ENCODE data around the gene RPTOR.
"Not testable (repeated sequence)": the region's sequence is repeated elsewhere in the genome, so short reads cannot be mapped to it uniquely, and the experiment has no call there.

Gene RPTOR

DNA sequence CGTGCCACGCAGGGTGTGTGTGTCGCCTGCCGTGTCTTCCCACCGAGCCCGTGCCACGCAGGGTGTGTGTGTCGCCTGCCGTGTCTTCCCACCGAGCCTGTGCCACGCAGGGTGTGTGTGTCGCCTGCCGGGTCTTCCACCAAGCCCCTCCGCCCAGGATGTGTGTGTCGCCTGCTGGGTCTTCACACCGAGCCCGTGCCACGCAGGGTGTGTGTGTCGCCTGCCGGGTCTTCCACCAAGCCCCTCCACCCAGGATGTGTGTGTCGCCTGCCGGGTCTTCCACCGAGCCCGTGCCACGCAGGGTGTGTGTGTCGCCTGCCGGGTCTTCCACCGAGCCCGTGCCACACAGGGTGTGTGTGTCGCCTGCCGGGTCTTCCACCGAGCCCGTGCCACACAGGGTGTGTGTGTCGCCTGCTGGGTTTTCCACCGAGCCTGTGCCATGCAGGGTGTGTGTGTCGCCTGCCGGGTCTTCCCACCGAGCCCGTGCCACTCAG, 331.9 kb downstream of the RPTOR start:
- not testable (repeated sequence) for H3K27ac ChIP-seq (ENCODE audit: low read length); H3K9me3 ChIP-seq (ENCODE audit: control insufficient read depth in 1 of 2, low read length in 2 of 2); H3K4me3 ChIP-seq (ENCODE audit: low read depth in 1 of 2, low read length in 2 of 2); H3K27me3 ChIP-seq (ENCODE audit: low read depth, low read length); H3K4me1 ChIP-seq (ENCODE audit: control insufficient read depth in 1 of 2, insufficient read depth in 2 of 2, low read length in 2 of 2)
- H3K36me3 ChIP-seq (ENCODE audit: control insufficient read depth in 1 of 2, insufficient read depth in 2 of 2, low read length in 2 of 2) = peaks cover 8 to 25% of the 10 kb centered on the region in 2 donors

DNA sequence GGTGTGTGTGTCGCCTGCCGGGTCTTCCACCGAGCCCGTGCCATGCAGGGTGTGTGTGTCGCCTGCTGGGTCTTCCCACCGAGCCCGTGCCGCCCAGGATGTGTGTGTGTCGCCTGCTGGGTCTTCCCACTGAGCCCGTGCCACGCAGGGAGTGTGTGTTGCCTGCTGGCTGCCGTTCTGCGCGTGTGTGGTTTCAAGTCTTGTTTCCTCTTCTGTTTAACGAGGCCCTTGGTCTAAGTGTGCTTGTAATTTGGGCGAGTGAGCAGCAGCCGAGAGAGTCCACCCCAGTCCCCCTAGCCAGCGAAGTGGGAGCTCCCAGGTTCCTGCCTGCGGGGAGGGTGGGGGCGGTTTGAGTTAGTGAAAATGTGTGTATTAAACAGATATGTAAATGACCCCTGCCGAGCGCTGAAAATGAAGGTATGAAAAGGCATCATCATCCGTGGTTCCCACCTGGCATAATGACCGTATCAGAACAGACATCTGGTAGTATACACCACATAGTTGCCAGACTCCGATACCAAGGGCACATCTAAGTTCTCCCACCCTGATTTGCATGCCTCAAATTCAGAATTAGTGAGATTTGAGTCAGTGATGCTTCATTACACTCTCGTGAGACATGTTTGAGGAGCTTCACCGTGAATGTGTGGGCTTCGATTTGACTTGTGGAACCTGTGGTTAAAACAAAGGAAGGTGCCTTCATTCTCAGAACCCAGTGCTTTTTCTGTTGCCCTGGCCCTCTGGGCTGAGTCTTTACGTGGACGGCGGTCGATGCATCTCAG, 332.5 kb downstream of the RPTOR start:
- peaks cover 0 to 7% of the 10 kb centered on the region in 2 donors for H3K4me1 ChIP-seq (ENCODE audit: control insufficient read depth in 1 of 2, insufficient read depth in 2 of 2, low read length in 2 of 2)
- no peaks in the 10 kb centered on the region for H3K27me3 ChIP-seq (ENCODE audit: low read depth, low read length)
- H3K27ac ChIP-seq (ENCODE audit: low read length) = no peak overlapping the region
- H3K9me3 ChIP-seq (ENCODE audit: control insufficient read depth in 1 of 2, low read length in 2 of 2) = no peaks in the 10 kb centered on the region
- H3K4me3 ChIP-seq (ENCODE audit: low read depth in 1 of 2, low read length in 2 of 2) = no peak overlapping the region
- peaks cover 8 to 29% of the 10 kb centered on the region in 2 donors for H3K36me3 ChIP-seq (ENCODE audit: control insufficient read depth in 1 of 2, insufficient read depth in 2 of 2, low read length in 2 of 2)

DNA sequence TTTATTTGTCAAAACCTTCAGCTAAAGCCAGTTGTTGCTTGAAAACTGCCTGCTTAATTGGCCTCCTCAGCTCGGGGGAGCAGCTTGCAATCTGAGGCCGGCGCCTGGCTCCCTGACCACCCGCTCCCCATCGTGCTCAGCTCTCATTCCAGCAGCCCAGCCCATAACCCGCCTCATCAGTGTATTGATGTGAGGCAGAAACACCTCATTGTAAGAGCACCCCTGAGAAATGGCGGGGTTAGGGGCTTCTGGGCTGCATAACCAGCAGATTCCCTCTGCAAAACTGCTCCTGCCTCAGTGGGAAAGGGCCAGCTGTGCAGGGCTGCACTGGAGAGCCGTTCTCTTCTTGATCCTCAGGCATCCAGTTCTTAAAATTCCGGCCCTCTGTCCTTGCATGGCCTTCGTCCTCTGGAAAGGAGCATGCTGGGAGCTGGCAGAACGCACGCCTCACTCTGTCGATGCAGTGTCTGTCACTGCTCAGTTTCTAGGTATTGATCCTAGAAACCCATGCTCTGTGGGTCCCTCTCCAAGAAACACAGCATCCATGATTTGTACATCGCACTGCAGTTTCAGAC, 333.2 kb downstream of the RPTOR start:
- Histone ChIP-seq H3K27me3 (ENCODE audit: low read depth, low read length) (no peaks in the 10 kb centered on the region), H3K4me3 (ENCODE audit: low read depth in 1 of 2, low read length in 2 of 2) (no peak overlapping the region), H3K36me3 (ENCODE audit: control insufficient read depth in 1 of 2, insufficient read depth in 2 of 2, low read length in 2 of 2) (peaks cover 8 to 35% of the 10 kb centered on the region in 2 donors), H3K9me3 (ENCODE audit: control insufficient read depth in 1 of 2, low read length in 2 of 2) (no peaks in the 10 kb centered on the region), H3K4me1 (ENCODE audit: control insufficient read depth in 1 of 2, insufficient read depth in 2 of 2, low read length in 2 of 2) (peaks cover 0 to 4% of the 10 kb centered on the region in 2 donors), H3K27ac (ENCODE audit: low read length) (no peak overlapping the region)

DNA sequence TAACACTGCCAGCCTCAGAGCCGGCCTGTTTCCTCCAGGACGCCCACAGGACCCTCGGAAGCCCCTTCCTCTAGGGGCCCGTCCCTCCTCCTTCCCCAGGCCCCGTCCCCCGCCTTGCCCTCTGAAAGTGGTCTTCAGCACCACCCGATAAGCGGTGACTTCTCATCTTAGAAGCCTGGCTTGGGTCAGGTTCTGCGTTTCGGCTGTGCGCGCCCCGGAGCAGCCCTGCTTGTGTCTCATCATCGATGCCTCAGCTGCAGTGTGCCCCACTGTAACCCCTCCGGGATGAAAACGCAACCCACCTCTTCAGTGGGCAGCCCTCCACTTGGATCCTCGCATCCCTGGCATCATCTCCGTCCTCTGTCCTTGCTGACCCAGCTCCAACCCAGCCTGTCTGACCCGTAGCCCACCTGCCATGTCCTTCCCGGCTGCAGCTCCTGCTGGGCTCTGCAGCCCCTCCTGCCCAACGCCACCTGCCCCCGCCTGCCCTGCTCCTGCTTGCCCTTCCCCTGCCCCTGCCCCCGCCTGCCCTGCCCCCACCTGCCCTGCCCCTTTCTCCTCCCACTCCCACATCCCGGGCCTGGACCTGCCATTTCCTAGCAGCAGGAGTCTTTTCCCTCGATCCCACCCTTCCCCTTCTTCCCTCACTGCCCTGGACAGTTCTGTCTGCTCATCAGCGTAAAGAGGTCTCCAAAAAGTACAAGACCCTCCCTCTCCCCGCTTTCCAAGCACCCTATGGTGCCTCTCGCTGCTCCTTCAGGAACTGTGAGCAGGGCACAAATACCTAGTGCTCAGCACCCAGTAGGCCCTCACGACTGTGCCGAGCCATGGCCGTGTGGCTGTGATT, 334.5 kb downstream of the RPTOR start:
- H3K27ac ChIP-seq (ENCODE audit: low read length) = no peak overlapping the region
- H3K27me3 ChIP-seq (ENCODE audit: low read depth, low read length) = no peaks in the 10 kb centered on the region
- H3K9me3 ChIP-seq (ENCODE audit: control insufficient read depth in 1 of 2, low read length in 2 of 2) = no peaks in the 10 kb centered on the region
- H3K36me3 ChIP-seq (ENCODE audit: control insufficient read depth in 1 of 2, insufficient read depth in 2 of 2, low read length in 2 of 2) = peaks cover 8 to 48% of the 10 kb centered on the region in 2 donors
- H3K4me3 ChIP-seq (ENCODE audit: low read depth in 1 of 2, low read length in 2 of 2) = no peak overlapping the region
- H3K4me1 ChIP-seq (ENCODE audit: control insufficient read depth in 1 of 2, insufficient read depth in 2 of 2, low read length in 2 of 2) = no peaks in the 10 kb centered on the region

DNA sequence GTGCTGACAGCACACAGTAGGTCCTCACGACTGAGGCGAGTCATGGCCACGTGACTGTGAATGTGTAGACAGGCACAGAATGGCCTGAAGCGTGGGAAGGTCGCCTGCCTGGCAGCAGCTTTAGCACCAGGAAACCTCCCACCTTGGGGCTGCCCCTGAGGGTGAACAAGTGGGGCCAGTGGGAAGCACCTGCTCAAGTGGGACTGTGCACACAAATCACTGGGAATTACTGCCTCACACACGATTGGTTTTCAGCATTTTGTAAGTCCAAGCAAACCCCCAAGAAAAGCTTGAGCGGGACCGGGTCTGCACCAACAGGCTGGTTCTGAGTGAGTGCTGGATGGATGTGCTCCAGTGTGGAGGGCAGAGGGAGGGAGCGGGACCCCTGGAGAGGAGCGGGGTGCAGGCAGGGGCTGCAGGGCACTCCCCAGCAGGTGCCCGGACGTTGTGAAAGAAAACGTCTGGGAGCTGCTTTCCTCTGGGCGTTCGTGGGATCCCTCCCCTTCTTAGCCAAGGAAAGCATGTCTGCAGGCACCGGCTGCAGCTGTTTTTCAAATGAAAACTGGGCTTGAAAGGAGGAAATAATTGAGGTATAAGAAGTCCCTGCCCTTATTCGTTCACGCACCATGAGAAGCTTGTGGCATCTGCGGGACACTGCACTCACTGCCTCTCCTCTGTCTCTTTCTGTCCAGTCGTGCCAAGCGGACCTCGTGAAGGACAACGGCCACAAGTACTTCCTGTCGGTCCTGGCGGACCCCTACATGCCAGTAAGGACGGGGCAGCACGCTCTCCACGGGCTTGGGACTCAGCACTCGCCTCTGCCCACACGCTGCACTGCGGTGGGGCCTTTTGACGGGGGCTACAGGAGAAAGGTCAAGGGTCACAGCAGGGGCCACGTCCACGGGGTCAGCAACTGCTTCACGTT, 335.3 kb downstream of the RPTOR start:
- no peak overlapping the region for H3K4me3 ChIP-seq (ENCODE audit: low read depth in 1 of 2, low read length in 2 of 2)
- H3K36me3 ChIP-seq (ENCODE audit: control insufficient read depth in 1 of 2, insufficient read depth in 2 of 2, low read length in 2 of 2) = peaks cover 8 to 54% of the 10 kb centered on the region in 2 donors
- no peak overlapping the region for H3K27ac ChIP-seq (ENCODE audit: low read length)
- H3K9me3 ChIP-seq (ENCODE audit: control insufficient read depth in 1 of 2, low read length in 2 of 2) = no peaks in the 10 kb centered on the region
- no peaks in the 10 kb centered on the region for H3K27me3 ChIP-seq (ENCODE audit: low read depth, low read length)
- no peaks in the 10 kb centered on the region for H3K4me1 ChIP-seq (ENCODE audit: control insufficient read depth in 1 of 2, insufficient read depth in 2 of 2, low read length in 2 of 2)

DNA sequence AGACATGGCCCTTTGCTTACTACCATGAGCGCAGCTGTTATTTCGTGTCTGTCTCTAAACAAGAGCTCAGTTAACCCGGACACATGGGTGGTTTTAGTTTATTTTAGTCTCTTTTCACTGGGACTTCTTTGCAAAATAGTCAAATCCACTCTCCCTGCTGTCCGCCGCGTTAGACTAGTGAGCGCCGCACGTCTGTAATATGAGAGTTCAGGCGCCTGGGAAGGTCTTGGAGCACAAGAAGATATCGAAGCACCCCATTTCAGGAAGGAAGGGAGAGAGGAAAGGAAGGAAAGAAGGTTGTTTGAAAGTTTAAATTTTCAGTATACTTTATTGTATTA, 336.0 kb downstream of the RPTOR start:
- no peak overlapping the region for H3K27ac ChIP-seq (ENCODE audit: low read length)
- H3K4me3 ChIP-seq (ENCODE audit: low read depth in 1 of 2, low read length in 2 of 2) = no peak overlapping the region
- no peaks in the 10 kb centered on the region for H3K4me1 ChIP-seq (ENCODE audit: control insufficient read depth in 1 of 2, insufficient read depth in 2 of 2, low read length in 2 of 2)
- H3K9me3 ChIP-seq (ENCODE audit: control insufficient read depth in 1 of 2, low read length in 2 of 2) = no peaks in the 10 kb centered on the region
- peaks cover 8 to 53% of the 10 kb centered on the region in 2 donors for H3K36me3 ChIP-seq (ENCODE audit: control insufficient read depth in 1 of 2, insufficient read depth in 2 of 2, low read length in 2 of 2)
- no peaks in the 10 kb centered on the region for H3K27me3 ChIP-seq (ENCODE audit: low read depth, low read length)

DNA sequence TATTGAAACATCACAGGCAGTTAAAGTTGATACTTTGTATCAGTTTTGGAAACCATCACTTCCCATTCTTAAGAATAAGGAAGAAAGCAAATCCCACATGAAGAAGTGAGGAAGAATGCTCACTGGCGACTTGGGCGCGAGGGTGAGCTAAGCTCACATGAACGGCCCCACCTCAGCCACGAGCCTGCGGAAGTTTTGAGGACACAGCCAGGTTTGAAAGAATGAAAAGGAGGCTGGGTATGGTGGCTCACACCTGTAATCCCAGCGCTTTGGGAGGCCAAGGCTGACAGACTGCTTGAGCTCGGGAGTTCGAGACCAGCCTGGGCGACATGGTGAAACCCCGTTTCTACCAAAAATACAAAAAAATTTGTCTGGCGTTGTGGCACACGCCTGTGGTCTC, 336.7 kb downstream of the RPTOR start:
- Histone ChIP-seq H3K4me3 (ENCODE audit: low read depth in 1 of 2, low read length in 2 of 2) (no peak overlapping the region), H3K4me1 (ENCODE audit: control insufficient read depth in 1 of 2, insufficient read depth in 2 of 2, low read length in 2 of 2) (no peaks in the 10 kb centered on the region), H3K27me3 (ENCODE audit: low read depth, low read length) (no peaks in the 10 kb centered on the region), H3K27ac (ENCODE audit: low read length) (no peak overlapping the region), H3K36me3 (ENCODE audit: control insufficient read depth in 1 of 2, insufficient read depth in 2 of 2, low read length in 2 of 2) (peaks cover 8 to 58% of the 10 kb centered on the region in 2 donors), H3K9me3 (ENCODE audit: control insufficient read depth in 1 of 2, low read length in 2 of 2) (no peaks in the 10 kb centered on the region)

DNA sequence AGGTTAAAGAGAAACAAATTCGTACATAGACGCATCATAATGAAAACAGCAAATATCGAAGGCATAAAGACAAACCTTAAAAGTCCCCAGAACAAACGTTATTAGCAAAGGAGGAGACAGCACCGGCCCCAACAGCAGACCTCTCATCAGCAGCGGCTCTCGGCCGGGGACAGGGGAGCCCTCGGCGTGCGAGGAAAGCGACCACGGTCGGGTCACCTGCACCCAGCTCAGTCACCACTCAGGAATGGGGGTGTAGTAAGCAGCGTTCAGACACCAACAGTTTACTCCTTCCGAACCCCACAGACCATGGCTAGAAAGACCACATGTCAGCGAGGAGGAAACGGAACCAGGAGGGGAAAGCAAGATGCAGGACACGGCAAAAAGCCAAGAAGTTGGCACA, 337.7 kb downstream of the RPTOR start:
- Histone ChIP-seq H3K4me3 (ENCODE audit: low read depth in 1 of 2, low read length in 2 of 2) (no peak overlapping the region), H3K27me3 (ENCODE audit: low read depth, low read length) (no peaks in the 10 kb centered on the region), H3K27ac (ENCODE audit: low read length) (no peak overlapping the region), H3K4me1 (ENCODE audit: control insufficient read depth in 1 of 2, insufficient read depth in 2 of 2, low read length in 2 of 2) (no peaks in the 10 kb centered on the region), H3K9me3 (ENCODE audit: control insufficient read depth in 1 of 2, low read length in 2 of 2) (no peaks in the 10 kb centered on the region), H3K36me3 (ENCODE audit: control insufficient read depth in 1 of 2, insufficient read depth in 2 of 2, low read length in 2 of 2) (peaks cover 8 to 58% of the 10 kb centered on the region in 2 donors)

DNA sequence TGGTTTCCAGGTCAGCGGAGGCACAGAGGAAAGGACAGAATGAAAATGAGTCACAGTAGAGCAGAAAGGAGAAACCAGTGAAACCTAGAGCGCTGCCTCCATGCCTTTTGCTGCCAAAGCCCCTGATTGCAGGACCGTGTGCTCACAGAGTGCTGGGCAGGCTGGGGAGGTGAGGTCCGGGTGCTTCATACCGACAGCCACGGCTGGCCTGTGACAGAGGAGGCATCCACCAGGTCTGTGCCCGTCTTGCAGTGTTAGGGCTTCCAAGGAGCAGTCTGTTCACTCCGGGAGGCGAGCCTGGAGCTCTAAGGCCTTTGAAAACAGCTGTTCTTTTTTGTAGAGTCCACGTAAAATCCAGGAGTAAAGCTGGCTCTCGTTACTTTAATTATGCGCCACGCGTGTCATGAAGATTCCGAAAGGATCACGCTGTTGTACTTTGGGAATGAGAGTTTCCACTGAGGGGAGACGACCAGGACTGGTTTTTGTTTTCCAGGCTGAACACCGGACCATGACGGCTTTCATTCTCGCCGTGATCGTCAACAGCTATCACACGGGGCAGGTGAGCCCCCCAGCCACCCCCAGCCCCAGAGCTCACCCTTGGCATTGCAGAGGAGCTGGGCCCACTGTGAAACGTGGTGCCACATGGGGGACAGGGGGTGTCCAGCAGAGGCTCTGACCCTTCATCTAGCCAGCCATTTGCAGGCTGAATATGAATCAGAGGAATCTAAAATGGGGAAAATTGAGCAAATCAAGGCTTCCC, 338.5 kb downstream of the RPTOR start:
- Histone ChIP-seq H3K4me1 (ENCODE audit: control insufficient read depth in 1 of 2, insufficient read depth in 2 of 2, low read length in 2 of 2) (no peaks in the 10 kb centered on the region), H3K36me3 (ENCODE audit: control insufficient read depth in 1 of 2, insufficient read depth in 2 of 2, low read length in 2 of 2) (peaks cover 8 to 58% of the 10 kb centered on the region in 2 donors), H3K27ac (ENCODE audit: low read length) (no peak overlapping the region), H3K27me3 (ENCODE audit: low read depth, low read length) (no peaks in the 10 kb centered on the region), H3K4me3 (ENCODE audit: low read depth in 1 of 2, low read length in 2 of 2) (no peak overlapping the region), H3K9me3 (ENCODE audit: control insufficient read depth in 1 of 2, low read length in 2 of 2) (no peaks in the 10 kb centered on the region)

Measured in muscle layer of duodenum (tissue), 2 donors.